HCT116 (cell line): Measurements from ENCODE around the gene NDE1. TPM values are rescaled to one million over a fixed set of nuclear protein-coding genes. Genes with fewer than 3 reads are reported as not detected.

Experiments
- ATAC-seq: fragments of 200-7000 bp; cut with Tn5 transposase; 2 replicates; pipeline ENCODE4 v1.9.1; 2020; ENCODE audit warnings: mild to moderate bottlenecking, moderate library complexity
- BruUV-seq: library from RNA; stranded (reverse); fragments of 400-500 nt; replicated peaks from 2 replicates; lab custom pipeline; 2021; lab: Mats Ljungman, UMichigan
- CTCF ChIA-PET: fragments of 300-600 bp; sonication (Branson Sonifier 250); formaldehyde crosslinking; loops from one replicate; lab custom pipeline; 2021; ENCODE audit warnings: antibody characterized with exemption; lab: Charles Lee
- POLR2A ChIA-PET: fragments of 300-600, 350-600 bp; sonication (Branson Sonifier 250); formaldehyde crosslinking; loops from one replicate; lab custom pipeline; 2021; ENCODE audit warnings: antibody characterized with exemption; lab: Charles Lee
- RAD21 ChIA-PET, 2 experiments: fragments of 300-600 bp; sonication (Branson Sonifier 250); formaldehyde crosslinking; loops; one replicate each; lab custom pipeline; 2023; ENCODE audit warnings: low total read pairs in 2 of 2; ENCODE audit not compliant: uncharacterized antibody in 2 of 2, unreplicated experiment in 2 of 2, low non-redundant PET in 1 of 2; lab: Charles Lee
- DNase-seq: peaks from one replicate; pipeline ENCODE4 v3.0.0-alpha.2; 2010; ENCODE audit warnings: low read depth, low spot score
- H2AFZ ChIP-seq: fragments of 200-600 bp; shearing (Covaris generic), sonication (generic); 2 replicates; pipeline ENCODE4 v1.6.1; 2017; ENCODE audit warnings: low read depth, mixed run types, mixed read lengths, antibody characterized with exemption, low read length; ENCODE audit not compliant: poor library complexity, severe bottlenecking
- H3K27ac ChIP-seq: 2 replicates; pipeline ENCODE4 v1.5.1; 2012; ENCODE audit warnings: low read depth, low read length
- H3K27me3 ChIP-seq: fragments of 200-600 bp; sonication (generic); 2 replicates; pipeline ENCODE4 v1.6.1; 2016; ENCODE audit warnings: mixed run types, low read length, mixed read lengths; ENCODE audit not compliant: insufficient read depth
- H3K36me3 ChIP-seq, 2 experiments: fragments of 200-500 bp in 1 of 2; fragments of 200-600 bp in 1 of 2; sonication (Bioruptor generic) in 1 of 2; sonication (generic) in 1 of 2; 2 replicates each; pipeline versions ENCODE4 v1.5.1 to v1.6.1; 2014 to 2016; ENCODE audit warnings: low read length in 2 of 2, inconsistent platforms in 1 of 2, mixed read lengths in 1 of 2, mixed run types in 1 of 2; ENCODE audit not compliant: insufficient read depth in 2 of 2, control insufficient read depth in 1 of 2
- H3K4me1 ChIP-seq, 2 experiments: fragments of 200-600 bp in 1 of 2; sonication (generic) in 1 of 2; 2 replicates each; pipeline versions ENCODE4 v1.5.1 to v1.6.1; 2012 to 2017; ENCODE audit warnings: low read length in 2 of 2, inconsistent platforms in 1 of 2, mild to moderate bottlenecking in 1 of 2, mixed read lengths in 1 of 2, mixed run types in 1 of 2, moderate library complexity in 1 of 2; ENCODE audit not compliant: insufficient read depth in 2 of 2, control insufficient read depth in 1 of 2
- H3K4me2 ChIP-seq: fragments of 200-600 bp; sonication (generic); 2 replicates; pipeline ENCODE4 v1.6.1; 2017; ENCODE audit warnings: mixed run types, low read length, mixed read lengths
- H3K4me3 ChIP-seq, 2 experiments: fragments of 200-600 bp in 1 of 2; sonication (generic) in 1 of 2; replicated peaks in 1 of 2; 2 replicates each; pipeline ENCODE4 v1.5.1; 2011 to 2016; ENCODE audit warnings: low read length in 2 of 2, control low read depth in 1 of 2, low read depth in 1 of 2, mild to moderate bottlenecking in 1 of 2, mixed read lengths in 1 of 2, mixed run types in 1 of 2
- H3K79me2 ChIP-seq: fragments of 200-600 bp; sonication (generic); 2 replicates; pipeline ENCODE4 v1.6.1; 2017; ENCODE audit warnings: mild to moderate bottlenecking, mixed run types, low read length, moderate library complexity, mixed read lengths; ENCODE audit not compliant: insufficient read depth
- H3K9ac ChIP-seq: fragments of 200-600 bp; sonication (generic); 2 replicates; pipeline ENCODE4 v1.6.1; 2016; ENCODE audit warnings: low read length, mixed read lengths
- H3K9me2 ChIP-seq: fragments of 200-600 bp; sonication (generic), shearing (Covaris generic); 2 replicates; pipeline ENCODE4 v1.6.1; 2017; ENCODE audit warnings: mixed run types, mild to moderate bottlenecking, moderate library complexity; ENCODE audit not compliant: insufficient read depth
- H3K9me3 ChIP-seq, 2 experiments: fragments of 200-500 bp in 1 of 2; fragments of 200-600 bp in 1 of 2; sonication (Bioruptor generic) in 1 of 2; sonication (generic) in 1 of 2; 2 replicates each; pipeline ENCODE4 v1.6.1; 2014 to 2017; ENCODE audit warnings: low read length in 2 of 2, mixed read lengths in 2 of 2, inconsistent platforms in 1 of 2, low read depth in 1 of 2, mild to moderate bottlenecking in 1 of 2, mixed run types in 1 of 2, moderate library complexity in 1 of 2; ENCODE audit not compliant: control insufficient read depth in 1 of 2, insufficient read depth in 1 of 2
- H4K20me1 ChIP-seq: fragments of 200-600 bp; sonication (generic), shearing (Covaris generic); 2 replicates; pipeline ENCODE4 v1.6.1; 2017; ENCODE audit warnings: mixed run types, mild to moderate bottlenecking, moderate library complexity; ENCODE audit not compliant: insufficient read depth
- CBX3 ChIP-seq: IDR thresholded peaks from 2 replicates; pipeline ENCODE4 v1.6.1; 2012; ENCODE audit warnings: low read depth
- CEBPB ChIP-seq: IDR thresholded peaks from 2 replicates; pipeline ENCODE4 v1.6.1; 2012; ENCODE audit warnings: low read depth
- EGR1 ChIP-seq: IDR thresholded peaks from 2 replicates; pipeline ENCODE4 v1.6.1; 2012; ENCODE audit warnings: low read depth
- ELF1 ChIP-seq: IDR thresholded peaks from 2 replicates; pipeline ENCODE4 v1.6.1; 2012; ENCODE audit warnings: low read depth, borderline replicate concordance
- EZH2phosphoT487 ChIP-seq: fragments of 200-600 bp; IDR thresholded peaks from 2 replicates; pipeline ENCODE4 v1.6.1; 2018; ENCODE audit warnings: antibody characterized with exemption, borderline replicate concordance
- FOSL1 ChIP-seq: IDR thresholded peaks from 2 replicates; pipeline ENCODE4 v1.6.1; 2012; ENCODE audit warnings: low read depth
- RAD21 ChIP-seq: IDR thresholded peaks from 2 replicates; pipeline ENCODE4 v1.6.1; 2012; ENCODE audit warnings: low read depth, mild to moderate bottlenecking
- SRF ChIP-seq: IDR thresholded peaks from 2 replicates; pipeline ENCODE4 v1.6.1; 2012; ENCODE audit warnings: low read depth
- TCF7L2 ChIP-seq: IDR thresholded peaks from 2 replicates; pipeline ENCODE4 v1.7.0; 2011; ENCODE audit warnings: borderline replicate concordance, inconsistent platforms; ENCODE audit not compliant: insufficient read depth, insufficient read length; ENCODE audit errors: extremely low read depth
- ZFX ChIP-seq: fragments of 450-650 bp; IDR thresholded peaks from 2 replicates; pipeline ENCODE4 v1.6.1; 2017
- ZNF274 ChIP-seq: fragments of 200-500 bp; sonication (Bioruptor generic); IDR thresholded peaks from 2 replicates; pipeline ENCODE4 v1.6.1; 2014; ENCODE audit warnings: mild to moderate bottlenecking, low read depth, low read length, inconsistent platforms
- intact Hi-C: fragments of 100-400 bp; cut with micrococcal nuclease; formaldehyde crosslinking; loops from 2 replicates; pipeline ENCODE4 v1.10.0; 2022
- total RNA-seq: library from RNA; stranded (reverse); gene quantifications from one replicate; pipeline ENCODE4 v1.2.1, GENCODE V29; 2021; ENCODE audit not compliant: unreplicated experiment
- TF ChIP-seq, protein P1 (sequence below): IDR thresholded peaks from 2 replicates; pipeline ENCODE4 v1.6.1; 2012
- TF ChIP-seq, protein P2 (sequence below): IDR thresholded peaks from 2 replicates; pipeline ENCODE4 v1.6.1; 2012
- TF ChIP-seq, protein P3 (sequence below): IDR thresholded peaks from 2 replicates; pipeline ENCODE4 v1.6.1; 2011; ENCODE audit warnings: mild to moderate bottlenecking, low read length, moderate library complexity; ENCODE audit not compliant: insufficient replicate concordance; ENCODE audit errors: extremely low read depth
- TF ChIP-seq, protein P4 (sequence below), 3 experiments: fragments of 200-600 bp in 1 of 3; sonication (generic) in 1 of 3; IDR thresholded peaks in 2 of 3; conservative IDR thresholded peaks in 1 of 3; 2 replicates each; pipeline ENCODE4 v1.5.1; 2012 to 2017; ENCODE audit warnings: low read depth in 2 of 3, low read length in 2 of 3, antibody characterized with exemption in 1 of 3, borderline replicate concordance in 1 of 3, control low read depth in 1 of 3, mild to moderate bottlenecking in 1 of 3, mixed read lengths in 1 of 3, mixed run types in 1 of 3, moderate library complexity in 1 of 3; ENCODE audit not compliant: insufficient read depth in 1 of 3

The NDE1 gene
- total RNA-seq, 1 experiment from 2014 or later: 103 TPM

DNA sequence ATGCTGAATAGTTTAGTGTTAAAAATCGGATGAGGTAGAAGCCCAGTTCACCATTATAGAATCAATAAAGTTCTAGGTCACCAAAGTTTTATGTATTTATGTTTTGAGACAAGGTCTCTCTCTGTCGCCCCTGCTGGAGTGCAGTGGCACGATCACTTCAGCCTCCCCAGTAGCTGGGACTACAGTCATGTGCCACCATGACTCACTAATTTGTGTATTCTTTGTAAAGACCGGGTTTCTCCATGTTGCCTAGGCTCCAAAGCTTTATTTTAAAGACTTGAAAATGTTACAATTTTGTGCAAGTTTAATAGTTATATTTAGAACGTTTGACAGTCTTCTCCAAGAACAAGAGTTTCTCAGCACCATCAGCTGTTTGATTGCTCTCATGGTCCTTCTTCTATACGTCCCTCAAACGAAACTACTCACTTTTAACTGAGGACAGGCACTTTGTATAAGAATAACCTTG lies 32.1 kb downstream of the NDE1 start:
- peaks cover 0 to 9% of the 10 kb centered on the region in 2 experiments; a peak in 2 of 4 replicates for H3K4me1 ChIP-seq
- peak; percentile 33 for DNase-seq
- no peak overlapping the region for H3K27ac ChIP-seq
- POLR2A ChIA-PET: interaction anchor here (1.3 kb wide), 1 partner anchor 91 kb away, joined by 3 read pairs; no protein-coding TSS in a partner anchor
- no peak overlapping the region for H3K4me3 ChIP-seq
- RAD21 ChIA-PET: no interaction called here
- TF ChIP-seq CEBPB (no peak), EGR1 (no peak), EZH2phosphoT487 (no peak), ZFX (no peak), CBX3 (0 out of 2 replicates have a peak, but pooled peaks have one; percentile 20), ZNF274 (no peak), RAD21 (peak; percentile 45; the same call in 1 of the 2 replicates), FOSL1 (peak; percentile 43; the same call in 1 of the 2 replicates), TCF7L2 (no peak), SRF (no peak), ELF1 (no peak)
- TF ChIP-seq, protein P1, sequence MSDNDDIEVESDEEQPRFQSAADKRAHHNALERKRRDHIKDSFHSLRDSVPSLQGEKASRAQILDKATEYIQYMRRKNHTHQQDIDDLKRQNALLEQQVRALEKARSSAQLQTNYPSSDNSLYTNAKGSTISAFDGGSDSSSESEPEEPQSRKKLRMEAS: no peak
- TF ChIP-seq, protein P2, sequence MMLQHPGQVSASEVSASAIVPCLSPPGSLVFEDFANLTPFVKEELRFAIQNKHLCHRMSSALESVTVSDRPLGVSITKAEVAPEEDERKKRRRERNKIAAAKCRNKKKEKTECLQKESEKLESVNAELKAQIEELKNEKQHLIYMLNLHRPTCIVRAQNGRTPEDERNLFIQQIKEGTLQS: no peak
- TF ChIP-seq, protein P3, sequence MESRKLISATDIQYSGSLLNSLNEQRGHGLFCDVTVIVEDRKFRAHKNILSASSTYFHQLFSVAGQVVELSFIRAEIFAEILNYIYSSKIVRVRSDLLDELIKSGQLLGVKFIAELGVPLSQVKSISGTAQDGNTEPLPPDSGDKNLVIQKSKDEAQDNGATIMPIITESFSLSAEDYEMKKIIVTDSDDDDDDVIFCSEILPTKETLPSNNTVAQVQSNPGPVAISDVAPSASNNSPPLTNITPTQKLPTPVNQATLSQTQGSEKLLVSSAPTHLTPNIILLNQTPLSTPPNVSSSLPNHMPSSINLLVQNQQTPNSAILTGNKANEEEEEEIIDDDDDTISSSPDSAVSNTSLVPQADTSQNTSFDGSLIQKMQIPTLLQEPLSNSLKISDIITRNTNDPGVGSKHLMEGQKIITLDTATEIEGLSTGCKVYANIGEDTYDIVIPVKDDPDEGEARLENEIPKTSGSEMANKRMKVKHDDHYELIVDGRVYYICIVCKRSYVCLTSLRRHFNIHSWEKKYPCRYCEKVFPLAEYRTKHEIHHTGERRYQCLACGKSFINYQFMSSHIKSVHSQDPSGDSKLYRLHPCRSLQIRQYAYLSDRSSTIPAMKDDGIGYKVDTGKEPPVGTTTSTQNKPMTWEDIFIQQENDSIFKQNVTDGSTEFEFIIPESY: no peak
- TF ChIP-seq, protein P4, sequence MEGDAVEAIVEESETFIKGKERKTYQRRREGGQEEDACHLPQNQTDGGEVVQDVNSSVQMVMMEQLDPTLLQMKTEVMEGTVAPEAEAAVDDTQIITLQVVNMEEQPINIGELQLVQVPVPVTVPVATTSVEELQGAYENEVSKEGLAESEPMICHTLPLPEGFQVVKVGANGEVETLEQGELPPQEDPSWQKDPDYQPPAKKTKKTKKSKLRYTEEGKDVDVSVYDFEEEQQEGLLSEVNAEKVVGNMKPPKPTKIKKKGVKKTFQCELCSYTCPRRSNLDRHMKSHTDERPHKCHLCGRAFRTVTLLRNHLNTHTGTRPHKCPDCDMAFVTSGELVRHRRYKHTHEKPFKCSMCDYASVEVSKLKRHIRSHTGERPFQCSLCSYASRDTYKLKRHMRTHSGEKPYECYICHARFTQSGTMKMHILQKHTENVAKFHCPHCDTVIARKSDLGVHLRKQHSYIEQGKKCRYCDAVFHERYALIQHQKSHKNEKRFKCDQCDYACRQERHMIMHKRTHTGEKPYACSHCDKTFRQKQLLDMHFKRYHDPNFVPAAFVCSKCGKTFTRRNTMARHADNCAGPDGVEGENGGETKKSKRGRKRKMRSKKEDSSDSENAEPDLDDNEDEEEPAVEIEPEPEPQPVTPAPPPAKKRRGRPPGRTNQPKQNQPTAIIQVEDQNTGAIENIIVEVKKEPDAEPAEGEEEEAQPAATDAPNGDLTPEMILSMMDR (IDR thresholded peaks at IDR 0.05 in 2 of 3, conservative IDR thresholded peaks at IDR 0.05 in 1 of 3; ENCODE audit: borderline replicate concordance in 1 of 3, insufficient read depth in 1 of 3, low read depth in 2 of 3, low read length in 2 of 3): peak; percentile 21 to 78 (median 75); a peak in 5 of 6 replicates
- H3K9ac ChIP-seq: no peak overlapping the region
- H3K36me3 ChIP-seq: peaks cover 30 to 35% of the 10 kb centered on the region in 2 experiments
- no peaks in the 10 kb centered on the region for H3K27me3 ChIP-seq
- no peaks in the 10 kb centered on the region for H3K9me2 ChIP-seq
- peaks cover 36% of the 10 kb centered on the region for H3K79me2 ChIP-seq
- no peak overlapping the region for H2AFZ ChIP-seq
- CTCF ChIA-PET: interaction anchor here (0.7 to 1.6 kb wide), 7 partner anchors 11 to 180 kb away, joined by 3 to 6 read pairs (median 3); no protein-coding TSS in a partner anchor
- ATAC-seq: peak; percentile 96
- intact Hi-C loops: no loop called here
- no peaks in the 10 kb centered on the region for H3K9me3 ChIP-seq
- H3K4me2 ChIP-seq: peak overlapping the region; percentile 13; the same call in 1 of the 2 replicates
- no TSS peak for BruUV-seq
- H4K20me1 ChIP-seq: no peaks in the 10 kb centered on the region
